Measurements from ENCODE around the gene DOP1A. TPM values are rescaled to one million over a fixed set of nuclear protein-coding genes. Genes with fewer than 3 reads are reported as not detected.
A peak's percentile ranks its signal among the peaks of the same experiment; 100 is the strongest.

DOP1A gene
- total and polyA plus RNA-seq, 2 of the 13 experiments (the other 11 are each of a cell fraction or from before 2014, with no cell fraction given) = 5.2 to 16.7 TPM

DNA sequence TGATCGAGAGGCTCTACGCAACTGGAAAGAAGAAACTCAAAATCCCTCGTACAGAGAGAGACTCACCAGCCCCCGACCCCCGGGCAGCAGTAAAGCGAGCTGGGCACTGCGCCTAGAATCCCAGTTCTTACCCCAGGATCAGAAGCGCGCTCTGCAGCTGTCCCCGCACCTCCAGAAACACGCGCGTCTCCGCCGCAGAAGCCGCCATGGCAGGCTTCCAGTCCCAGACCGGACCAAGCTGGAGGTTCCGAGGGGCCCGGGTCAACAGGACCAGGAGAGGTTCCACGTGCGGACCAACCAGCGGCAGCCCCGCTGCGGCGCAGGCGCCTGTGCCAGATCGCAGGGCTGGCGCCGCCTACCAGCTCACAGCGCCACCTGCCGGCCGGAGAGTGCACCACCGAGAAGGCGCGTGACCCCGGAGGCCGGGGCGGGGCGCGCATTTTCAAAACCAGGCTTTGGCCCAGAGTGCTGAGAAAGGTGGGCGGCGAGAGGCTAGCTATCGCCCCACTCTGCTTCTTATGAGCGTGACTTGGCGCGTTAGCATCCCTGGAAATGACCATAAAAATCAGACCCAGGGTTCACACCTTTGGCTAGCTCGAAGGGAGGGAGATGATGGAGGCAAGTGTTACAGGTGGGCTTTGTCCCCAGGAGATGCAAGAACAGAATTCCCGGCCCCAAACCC is 1.8 kb upstream of the DOP1A start, which contains the start of gene UBE3D (continued):
- TF ChIP-seq, protein P1, sequence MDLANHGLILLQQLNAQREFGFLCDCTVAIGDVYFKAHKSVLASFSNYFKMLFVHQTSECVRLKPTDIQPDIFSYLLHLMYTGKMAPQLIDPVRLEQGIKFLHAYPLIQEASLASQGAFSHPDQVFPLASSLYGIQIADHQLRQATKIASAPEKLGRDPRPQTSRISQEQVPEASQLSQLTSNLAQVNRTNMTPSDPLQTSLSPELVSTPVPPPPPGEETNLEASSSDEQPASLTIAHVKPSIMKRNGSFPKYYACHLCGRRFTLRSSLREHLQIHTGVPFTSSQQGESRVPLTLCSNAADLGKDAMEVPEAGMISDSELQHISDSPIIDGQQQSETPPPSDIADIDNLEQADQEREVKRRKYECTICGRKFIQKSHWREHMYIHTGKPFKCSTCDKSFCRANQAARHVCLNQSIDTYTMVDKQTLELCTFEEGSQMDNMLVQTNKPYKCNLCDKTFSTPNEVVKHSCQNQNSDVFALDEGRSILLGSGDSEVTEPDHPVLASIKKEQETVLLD (CRISPR knock-in tag; IDR thresholded peaks at IDR 0.05; ENCODE audit: low read depth) = 0 out of 2 replicates have a peak, but pooled peaks have one; percentile 45
- TF ChIP-seq, protein P2, sequence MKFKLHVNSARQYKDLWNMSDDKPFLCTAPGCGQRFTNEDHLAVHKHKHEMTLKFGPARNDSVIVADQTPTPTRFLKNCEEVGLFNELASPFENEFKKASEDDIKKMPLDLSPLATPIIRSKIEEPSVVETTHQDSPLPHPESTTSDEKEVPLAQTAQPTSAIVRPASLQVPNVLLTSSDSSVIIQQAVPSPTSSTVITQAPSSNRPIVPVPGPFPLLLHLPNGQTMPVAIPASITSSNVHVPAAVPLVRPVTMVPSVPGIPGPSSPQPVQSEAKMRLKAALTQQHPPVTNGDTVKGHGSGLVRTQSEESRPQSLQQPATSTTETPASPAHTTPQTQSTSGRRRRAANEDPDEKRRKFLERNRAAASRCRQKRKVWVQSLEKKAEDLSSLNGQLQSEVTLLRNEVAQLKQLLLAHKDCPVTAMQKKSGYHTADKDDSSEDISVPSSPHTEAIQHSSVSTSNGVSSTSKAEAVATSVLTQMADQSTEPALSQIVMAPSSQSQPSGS (CRISPR knock-in tag; IDR thresholded peaks at IDR 0.05) = peak; percentile 49; the same call in 1 of the 2 replicates
- TF ChIP-seq CBX2 (IDR thresholded peaks at IDR 0.05; ENCODE audit: low read depth, low read length) (no peak), CBX2 (CRISPR knock-in tag; IDR thresholded peaks at IDR 0.05; ENCODE audit: low read depth) (no peak), YY1 (IDR thresholded peaks at IDR 0.05; ENCODE audit: insufficient read depth, insufficient replicate concordance, low read depth, low read length) (peak; percentile 90), CC2D1A (CRISPR knock-in tag; IDR thresholded peaks at IDR 0.05) (no peak), ZNF382 (CRISPR knock-in tag; IDR thresholded peaks at IDR 0.05; ENCODE audit: borderline replicate concordance) (no peak), TP53 (CRISPR knock-in tag; conservative IDR thresholded peaks at IDR 0.05) (no peak), ZNF263 (CRISPR knock-in tag; IDR thresholded peaks at IDR 0.05) (no peak), ZNF790 (CRISPR knock-in tag; IDR thresholded peaks at IDR 0.05; ENCODE audit: borderline replicate concordance) (peak; percentile 44; the same call in 1 of the 2 replicates), POGZ (CRISPR knock-in tag; IDR thresholded peaks at IDR 0.05) (peak; percentile 100)
- TF ChIP-seq, protein P3, sequence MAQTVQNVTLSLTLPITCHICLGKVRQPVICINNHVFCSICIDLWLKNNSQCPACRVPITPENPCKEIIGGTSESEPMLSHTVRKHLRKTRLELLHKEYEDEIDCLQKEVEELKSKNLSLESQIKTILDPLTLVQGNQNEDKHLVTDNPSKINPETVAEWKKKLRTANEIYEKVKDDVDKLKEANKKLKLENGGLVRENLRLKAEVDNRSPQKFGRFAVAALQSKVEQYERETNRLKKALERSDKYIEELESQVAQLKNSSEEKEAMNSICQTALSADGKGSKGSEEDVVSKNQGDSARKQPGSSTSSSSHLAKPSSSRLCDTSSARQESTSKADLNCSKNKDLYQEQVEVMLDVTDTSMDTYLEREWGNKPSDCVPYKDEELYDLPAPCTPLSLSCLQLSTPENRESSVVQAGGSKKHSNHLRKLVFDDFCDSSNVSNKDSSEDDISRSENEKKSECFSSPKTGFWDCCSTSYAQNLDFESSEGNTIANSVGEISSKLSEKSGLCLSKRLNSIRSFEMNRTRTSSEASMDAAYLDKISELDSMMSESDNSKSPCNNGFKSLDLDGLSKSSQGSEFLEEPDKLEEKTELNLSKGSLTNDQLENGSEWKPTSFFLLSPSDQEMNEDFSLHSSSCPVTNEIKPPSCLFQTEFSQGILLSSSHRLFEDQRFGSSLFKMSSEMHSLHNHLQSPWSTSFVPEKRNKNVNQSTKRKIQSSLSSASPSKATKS (CRISPR knock-in tag; IDR thresholded peaks at IDR 0.05) = no peak
- TF ChIP-seq, protein P4, sequence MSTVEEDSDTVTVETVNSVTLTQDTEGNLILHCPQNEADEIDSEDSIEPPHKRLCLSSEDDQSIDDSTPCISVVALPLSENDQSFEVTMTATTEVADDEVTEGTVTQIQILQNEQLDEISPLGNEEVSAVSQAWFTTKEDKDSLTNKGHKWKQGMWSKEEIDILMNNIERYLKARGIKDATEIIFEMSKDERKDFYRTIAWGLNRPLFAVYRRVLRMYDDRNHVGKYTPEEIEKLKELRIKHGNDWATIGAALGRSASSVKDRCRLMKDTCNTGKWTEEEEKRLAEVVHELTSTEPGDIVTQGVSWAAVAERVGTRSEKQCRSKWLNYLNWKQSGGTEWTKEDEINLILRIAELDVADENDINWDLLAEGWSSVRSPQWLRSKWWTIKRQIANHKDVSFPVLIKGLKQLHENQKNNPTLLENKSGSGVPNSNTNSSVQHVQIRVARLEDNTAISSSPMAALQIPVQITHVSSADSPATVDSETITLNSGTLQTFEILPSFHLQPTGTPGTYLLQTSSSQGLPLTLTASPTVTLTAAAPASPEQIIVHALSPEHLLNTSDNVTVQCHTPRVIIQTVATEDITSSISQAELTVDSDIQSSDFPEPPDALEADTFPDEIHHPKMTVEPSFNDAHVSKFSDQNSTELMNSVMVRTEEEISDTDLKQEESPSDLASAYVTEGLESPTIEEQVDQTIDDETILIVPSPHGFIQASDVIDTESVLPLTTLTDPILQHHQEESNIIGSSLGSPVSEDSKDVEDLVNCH (CRISPR knock-in tag; IDR thresholded peaks at IDR 0.05) = no peak
- TF ChIP-seq, protein P5, sequence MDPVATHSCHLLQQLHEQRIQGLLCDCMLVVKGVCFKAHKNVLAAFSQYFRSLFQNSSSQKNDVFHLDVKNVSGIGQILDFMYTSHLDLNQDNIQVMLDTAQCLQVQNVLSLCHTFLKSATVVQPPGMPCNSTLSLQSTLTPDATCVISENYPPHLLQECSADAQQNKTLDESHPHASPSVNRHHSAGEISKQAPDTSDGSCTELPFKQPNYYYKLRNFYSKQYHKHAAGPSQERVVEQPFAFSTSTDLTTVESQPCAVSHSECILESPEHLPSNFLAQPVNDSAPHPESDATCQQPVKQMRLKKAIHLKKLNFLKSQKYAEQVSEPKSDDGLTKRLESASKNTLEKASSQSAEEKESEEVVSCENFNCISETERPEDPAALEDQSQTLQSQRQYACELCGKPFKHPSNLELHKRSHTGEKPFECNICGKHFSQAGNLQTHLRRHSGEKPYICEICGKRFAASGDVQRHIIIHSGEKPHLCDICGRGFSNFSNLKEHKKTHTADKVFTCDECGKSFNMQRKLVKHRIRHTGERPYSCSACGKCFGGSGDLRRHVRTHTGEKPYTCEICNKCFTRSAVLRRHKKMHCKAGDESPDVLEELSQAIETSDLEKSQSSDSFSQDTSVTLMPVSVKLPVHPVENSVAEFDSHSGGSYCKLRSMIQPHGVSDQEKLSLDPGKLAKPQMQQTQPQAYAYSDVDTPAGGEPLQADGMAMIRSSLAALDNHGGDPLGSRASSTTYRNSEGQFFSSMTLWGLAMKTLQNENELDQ (CRISPR knock-in tag; IDR thresholded peaks at IDR 0.05; ENCODE audit: borderline replicate concordance) = no peak
- TF ChIP-seq, protein P6, sequence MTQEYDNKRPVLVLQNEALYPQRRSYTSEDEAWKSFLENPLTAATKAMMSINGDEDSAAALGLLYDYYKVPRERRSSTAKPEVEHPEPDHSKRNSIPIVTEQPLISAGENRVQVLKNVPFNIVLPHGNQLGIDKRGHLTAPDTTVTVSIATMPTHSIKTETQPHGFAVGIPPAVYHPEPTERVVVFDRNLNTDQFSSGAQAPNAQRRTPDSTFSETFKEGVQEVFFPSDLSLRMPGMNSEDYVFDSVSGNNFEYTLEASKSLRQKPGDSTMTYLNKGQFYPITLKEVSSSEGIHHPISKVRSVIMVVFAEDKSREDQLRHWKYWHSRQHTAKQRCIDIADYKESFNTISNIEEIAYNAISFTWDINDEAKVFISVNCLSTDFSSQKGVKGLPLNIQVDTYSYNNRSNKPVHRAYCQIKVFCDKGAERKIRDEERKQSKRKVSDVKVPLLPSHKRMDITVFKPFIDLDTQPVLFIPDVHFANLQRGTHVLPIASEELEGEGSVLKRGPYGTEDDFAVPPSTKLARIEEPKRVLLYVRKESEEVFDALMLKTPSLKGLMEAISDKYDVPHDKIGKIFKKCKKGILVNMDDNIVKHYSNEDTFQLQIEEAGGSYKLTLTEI (CRISPR knock-in tag; conservative IDR thresholded peaks at IDR 0.05) = no peak
